IMR-90 (cell line): ENCODE data around the gene EXOC3L2. TPM values are rescaled to one million over a fixed set of nuclear protein-coding genes. Genes with fewer than 3 reads are reported as not detected.
"Not testable (repeated sequence)": the region's sequence is repeated elsewhere in the genome, so short reads cannot be mapped to it uniquely, and the experiment has no call there.

ENCODE experiments used
- ATAC-seq: fragments of 200-7000 bp; cut with Tn5 transposase; 2 replicates; pipeline ENCODE4 v1.9.1; 2020; ENCODE audit warnings: low read depth, mild to moderate bottlenecking, moderate library complexity
- BruUV-seq: library from RNA; stranded (reverse); fragments of 400-500 nt; replicated peaks from 2 replicates; lab custom pipeline; 2021; lab: Mats Ljungman, UMichigan
- CTCF ChIA-PET: fragments of 300-600 bp; formaldehyde crosslinking; extraction: SDS; loops from one replicate; lab custom pipeline; 2021; ENCODE audit warnings: antibody characterized with exemption; lab: Yijun Ruan, JAX
- POLR2A ChIA-PET: fragments of 300-600 bp; sonication (Branson Sonifier 250); formaldehyde crosslinking; loops from one replicate; lab custom pipeline; 2022; ENCODE audit warnings: antibody characterized with exemption; ENCODE audit not compliant: unreplicated experiment; lab: Charles Lee
- DNase-seq: peaks from one replicate; pipeline ENCODE4 v3.0.0; 2013
- H2AFZ ChIP-seq: replicated peaks from 2 replicates; pipeline ENCODE3; 2013; ENCODE audit warnings: low read length, mild to moderate bottlenecking; ENCODE audit not compliant: poor library complexity
- H2AK5ac ChIP-seq: 2 replicates; pipeline ENCODE4 v1.6.1; 2013; ENCODE audit warnings: low read depth, low read length, inconsistent platforms
- H2AK9ac ChIP-seq: replicated peaks from 2 replicates; pipeline ENCODE3; 2013; ENCODE audit warnings: mild to moderate bottlenecking, low read depth, low read length, moderate library complexity; ENCODE audit not compliant: poor library complexity
- H2BK120ac ChIP-seq: 2 replicates; pipeline ENCODE4 v1.6.1; 2013; ENCODE audit warnings: low read depth, low read length, inconsistent platforms
- H2BK15ac ChIP-seq: 3 replicates; pipeline ENCODE4 v1.6.1; 2013; ENCODE audit warnings: low read depth, low read length, inconsistent platforms
- H2BK20ac ChIP-seq: 2 replicates; pipeline ENCODE4 v1.6.1; 2013; ENCODE audit warnings: low read depth, mild to moderate bottlenecking, inconsistent platforms, low read length, moderate library complexity
- H2BK5ac ChIP-seq: 2 replicates; pipeline ENCODE4 v1.6.1; 2013; ENCODE audit warnings: mild to moderate bottlenecking, low read depth, low read length, inconsistent platforms; ENCODE audit not compliant: poor library complexity, severe bottlenecking
- H3K14ac ChIP-seq: replicated peaks from 2 replicates; pipeline ENCODE4 v1.6.1; 2013; ENCODE audit warnings: low read depth, low read length, inconsistent platforms
- H3K18ac ChIP-seq: 2 replicates; pipeline ENCODE4 v1.6.1; 2013; ENCODE audit warnings: low read depth, low read length, control low read depth
- H3K23ac ChIP-seq: 2 replicates; pipeline ENCODE4 v1.6.1; 2013; ENCODE audit warnings: low read depth, low read length, inconsistent platforms
- H3K27ac ChIP-seq: 2 replicates; pipeline ENCODE4 v1.5.1; 2013; ENCODE audit warnings: mild to moderate bottlenecking, control low read depth, low read length; ENCODE audit not compliant: insufficient read depth
- H3K27me3 ChIP-seq: 2 replicates; pipeline ENCODE4 v1.6.1; 2013; ENCODE audit warnings: low read length; ENCODE audit not compliant: control insufficient read depth, insufficient read depth
- H3K36me3 ChIP-seq: 2 replicates; pipeline ENCODE4 v1.6.1; 2013; ENCODE audit warnings: low read length, mixed read lengths; ENCODE audit not compliant: control insufficient read depth, insufficient read depth
- H3K4ac ChIP-seq: 2 replicates; pipeline ENCODE4 v1.6.1; 2013; ENCODE audit warnings: low read depth, low read length, inconsistent platforms
- H3K4me1 ChIP-seq: 2 replicates; pipeline ENCODE4 v1.6.1; 2013; ENCODE audit warnings: low read length, mixed read lengths; ENCODE audit not compliant: control insufficient read depth, insufficient read depth
- H3K4me2 ChIP-seq: 2 replicates; pipeline ENCODE4 v1.6.1; 2013; ENCODE audit warnings: low read depth, mild to moderate bottlenecking, control low read depth, low read length, moderate library complexity
- H3K4me3 ChIP-seq: 2 replicates; pipeline ENCODE4 v1.5.1; 2013; ENCODE audit warnings: low read depth, mild to moderate bottlenecking, control low read depth, low read length, moderate library complexity; ENCODE audit not compliant: insufficient read depth
- H3K56ac ChIP-seq: 2 replicates; pipeline ENCODE4 v1.6.1; 2013; ENCODE audit warnings: low read length, inconsistent platforms; ENCODE audit not compliant: insufficient read depth; ENCODE audit errors: extremely low read depth
- H3K79me1 ChIP-seq, 2 experiments: 2 replicates each; pipeline ENCODE4 v1.6.1; 2013; ENCODE audit warnings: low read length in 2 of 2, inconsistent platforms in 1 of 2, low read depth in 1 of 2
- H3K9ac ChIP-seq: 2 replicates; pipeline ENCODE4 v1.6.1; 2013; ENCODE audit warnings: low read depth, low read length, control low read depth
- H3K9me1 ChIP-seq: 2 replicates; pipeline ENCODE4 v1.6.1; 2013; ENCODE audit warnings: low read length, inconsistent platforms; ENCODE audit not compliant: insufficient read depth
- H3K9me3 ChIP-seq: 2 replicates; pipeline ENCODE4 v1.6.1; 2013; ENCODE audit warnings: low read length; ENCODE audit not compliant: control insufficient read depth, insufficient read depth
- H4K20me1 ChIP-seq: 2 replicates; pipeline ENCODE4 v1.6.1; 2013; ENCODE audit warnings: low read length, inconsistent platforms; ENCODE audit not compliant: insufficient read depth
- H4K5ac ChIP-seq: 2 replicates; pipeline ENCODE4 v1.6.1; 2013; ENCODE audit warnings: mild to moderate bottlenecking, low read depth, low read length, control low read depth
- H4K8ac ChIP-seq, 2 experiments: 2 replicates each; pipeline ENCODE4 v1.6.1; 2013; ENCODE audit warnings: low read depth in 2 of 2, low read length in 2 of 2, control low read depth in 1 of 2, inconsistent platforms in 1 of 2
- H4K91ac ChIP-seq: 2 replicates; pipeline ENCODE4 v1.6.1; 2013; ENCODE audit warnings: low read depth, low read length, inconsistent platforms; ENCODE audit not compliant: insufficient read depth
- WGBS, 2 experiments: methylation state at CpG; one replicate each; pipeline versions ENCODE4 v1.1.5 to v1.1.7; 2013; ENCODE audit warnings: missing lambda C conversion rate in 2 of 2; ENCODE audit not compliant: insufficient read length in 1 of 2; ENCODE audit errors: extremely low coverage in 2 of 2; 5-methylcytosine and 5-hydroxymethylcytosine counted together
- dilution Hi-C: fragments of 300-500 bp; cut with HindIII; formaldehyde crosslinking; loops from one replicate; pipeline ENCODE4 v1.14.3; 2018; ENCODE audit warnings: low sequenced_read_pairs; ENCODE audit not compliant: unreplicated experiment
- in situ Hi-C: fragments of 300-500 bp; cut with MboI; formaldehyde crosslinking; loops from 3 replicates; pipeline ENCODE4 v1.14.3; 2019; ENCODE audit warnings: low sequenced_read_pairs, inconsistent platforms, mixed read lengths
- intact Hi-C: fragments of 100-400 bp; cut with micrococcal nuclease; formaldehyde crosslinking; loops from 2 replicates; pipeline ENCODE4 v1.10.0; 2022
- polyA plus RNA-seq, 3 experiments: library from polyadenylated mRNA; depleted of rRNA; stranded (reverse); fragments of >200 nt; gene quantifications; 2 replicates each; pipeline ENCODE4 v1.2.3, GENCODE V29; 2012; ENCODE audit warnings: low replicate concordance in 1 of 3
- total RNA-seq: library from RNA; depleted of rRNA; stranded (reverse); fragments of >200 nt; gene quantifications from 2 replicates; pipeline ENCODE4 v1.2.3, GENCODE V29; 2012

Gene EXOC3L2
- total and polyA plus RNA-seq, 2 of the 4 experiments (the other 2 are of a cell fraction), result 0.03 TPM; not detected in 1

DNA sequence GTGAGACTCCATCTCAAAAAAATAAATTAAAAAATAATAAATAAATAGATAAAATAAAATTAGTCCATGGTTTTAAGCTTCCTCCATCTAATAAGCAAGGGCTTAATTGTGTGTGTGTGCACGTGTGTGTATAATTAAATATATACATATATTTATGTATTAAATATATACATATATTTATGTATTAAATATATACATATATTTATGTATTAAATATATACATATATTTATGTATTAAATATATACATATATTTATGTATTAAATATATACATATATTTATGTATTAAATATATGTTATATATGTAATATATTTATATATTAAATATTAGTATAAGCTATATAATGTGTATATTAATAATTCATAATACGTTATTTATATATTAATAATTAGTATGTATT, 16.2 kb downstream of the EXOC3L2 start:
- CTCF ChIA-PET, H3K9me3 ChIP-seq, H3K4me2 ChIP-seq, H4K20me1 ChIP-seq, BruUV-seq, H2BK20ac ChIP-seq, H3K4ac ChIP-seq, H4K8ac ChIP-seq, H3K14ac ChIP-seq, H3K79me1 ChIP-seq, H4K91ac ChIP-seq, H2BK5ac ChIP-seq, DNase-seq, H2AFZ ChIP-seq, H2AK5ac ChIP-seq, H3K4me3 ChIP-seq, H3K23ac ChIP-seq, H2BK15ac ChIP-seq, H2AK9ac ChIP-seq, H3K18ac ChIP-seq, POLR2A ChIA-PET, ATAC-seq, H3K9ac ChIP-seq, H4K5ac ChIP-seq, H3K4me1 ChIP-seq, H2BK120ac ChIP-seq, dilution Hi-C loops, in situ Hi-C loops, H3K36me3 ChIP-seq, H3K56ac ChIP-seq, H3K9me1 ChIP-seq, H3K27ac ChIP-seq, intact Hi-C loops: not testable (repeated sequence)
- no CpG with 5 or more reads among the region's 2 CpGs for WGBS, 2 experiments
- peaks cover 28% of the 10 kb centered on the region for H3K27me3 ChIP-seq
